HG02943 (cell line): Measurements from ENCODE around the gene TECR.
A peak's percentile ranks its signal among the peaks of the same experiment; 100 is the strongest.
"Not testable (repeated sequence)": the region's sequence is repeated elsewhere in the genome, so short reads cannot be mapped to it uniquely, and the experiment has no call there.

ENCODE experiments used
- ATAC-seq: cut with Tn5 transposase; IDR thresholded peaks from one replicate; pipeline ENCODE4 v1.9.1; 2021; ENCODE audit warnings: mild to moderate bottlenecking, low read depth, moderate library complexity; ENCODE audit not compliant: unreplicated experiment

The TECR gene, protein sequence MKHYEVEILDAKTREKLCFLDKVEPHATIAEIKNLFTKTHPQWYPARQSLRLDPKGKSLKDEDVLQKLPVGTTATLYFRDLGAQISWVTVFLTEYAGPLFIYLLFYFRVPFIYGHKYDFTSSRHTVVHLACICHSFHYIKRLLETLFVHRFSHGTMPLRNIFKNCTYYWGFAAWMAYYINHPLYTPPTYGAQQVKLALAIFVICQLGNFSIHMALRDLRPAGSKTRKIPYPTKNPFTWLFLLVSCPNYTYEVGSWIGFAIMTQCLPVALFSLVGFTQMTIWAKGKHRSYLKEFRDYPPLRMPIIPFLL

DNA sequence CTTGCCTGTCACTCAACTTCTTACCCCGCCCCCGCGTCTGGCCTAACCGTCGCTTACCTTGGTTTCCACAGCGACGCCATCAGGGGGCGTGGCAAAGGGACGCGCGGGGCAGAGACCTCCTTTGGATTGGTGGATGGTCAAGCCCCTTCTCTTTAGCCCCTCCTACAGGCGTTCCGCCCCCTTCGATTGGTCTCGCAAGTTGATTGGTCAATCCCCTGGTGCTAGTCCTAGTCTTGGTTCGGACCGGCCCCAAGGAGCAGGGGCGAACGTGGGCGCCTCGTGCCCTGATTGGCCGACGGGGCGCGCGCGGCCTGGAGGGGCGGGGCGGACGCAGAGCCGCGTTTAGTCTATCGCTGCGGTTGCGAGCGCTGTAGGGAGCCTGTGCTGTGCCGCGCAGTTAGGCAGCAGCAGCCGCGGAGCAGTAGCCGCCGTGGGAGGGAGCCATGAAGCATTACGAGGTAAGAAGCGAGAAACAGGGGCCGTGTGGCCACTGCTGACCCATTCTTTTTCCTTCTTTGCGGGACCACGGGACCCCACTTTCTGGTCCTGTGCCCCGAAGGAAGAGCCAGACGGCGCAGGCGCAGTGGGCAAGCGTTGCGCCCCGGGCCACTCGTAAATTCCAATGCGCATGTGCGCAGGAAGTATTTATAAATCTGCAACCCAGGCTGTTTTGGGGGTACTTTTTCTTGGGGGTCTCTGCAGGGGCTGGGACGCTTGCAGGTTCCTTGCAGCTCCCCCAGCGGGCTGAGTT, at the start of gene TECR:
TSS of gene TECR (plus strand) at position 341 of the 751 bp plus-strand sequence. CDS start at position 444, 103 bp downstream.
- ATAC-seq, result peak; percentile 95

DNA sequence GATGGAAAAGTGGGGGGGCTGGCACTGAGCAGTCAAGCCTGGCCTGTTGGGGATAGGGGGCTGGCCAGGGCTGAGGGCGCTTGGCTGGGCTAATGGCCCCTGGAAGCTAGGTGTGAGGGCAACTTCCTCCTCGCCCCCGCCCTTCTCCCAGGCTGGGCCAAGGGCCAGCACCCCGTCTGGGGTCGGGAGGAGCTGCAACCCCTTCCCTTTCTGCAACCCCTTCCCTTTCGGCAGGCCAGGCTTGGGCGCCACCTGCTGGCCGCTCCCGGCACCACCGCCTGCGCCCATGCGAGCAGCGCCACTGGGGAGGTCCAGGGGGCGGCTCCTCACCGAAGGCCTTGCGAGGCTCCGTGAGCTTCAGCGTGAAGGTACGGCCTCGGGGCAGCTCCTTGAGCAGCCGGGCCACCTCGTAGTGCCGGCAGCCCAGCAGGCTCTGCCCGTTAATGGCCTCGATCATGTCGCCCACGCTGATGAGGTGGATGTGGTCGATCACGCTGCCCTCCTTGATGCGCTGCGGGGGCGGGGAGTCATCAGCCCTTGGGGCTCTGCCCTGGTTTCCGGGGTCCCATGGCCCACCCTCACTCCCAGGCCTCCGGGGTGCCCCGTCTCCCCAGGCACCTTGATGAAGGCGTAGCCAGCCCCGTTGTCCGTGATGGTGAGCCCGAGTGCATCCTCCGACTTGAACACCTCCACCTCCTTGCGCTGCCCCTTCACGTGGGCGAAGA, 49.3 kb upstream of the TECR start:
- no peak for ATAC-seq

DNA sequence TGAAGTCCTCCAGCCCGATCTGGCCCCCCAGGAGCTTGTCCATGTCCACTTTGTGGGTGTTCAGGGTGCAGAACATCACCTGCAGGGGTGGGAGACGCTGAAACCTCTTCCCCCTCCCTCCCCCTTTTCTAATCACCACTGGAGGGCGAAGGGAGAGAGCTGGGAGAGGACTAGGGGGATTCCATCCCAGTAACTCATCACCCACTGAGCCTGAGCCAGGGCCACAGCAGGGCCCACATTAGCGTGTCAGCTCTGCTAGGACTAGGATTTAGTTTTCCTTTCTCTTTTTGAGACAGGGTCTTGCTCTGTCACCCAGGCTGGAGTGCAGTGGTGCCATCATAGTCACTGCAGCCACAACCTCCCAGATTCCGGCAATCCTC, 48.7 kb upstream of the TECR start:
- ATAC-seq, result no peak

DNA sequence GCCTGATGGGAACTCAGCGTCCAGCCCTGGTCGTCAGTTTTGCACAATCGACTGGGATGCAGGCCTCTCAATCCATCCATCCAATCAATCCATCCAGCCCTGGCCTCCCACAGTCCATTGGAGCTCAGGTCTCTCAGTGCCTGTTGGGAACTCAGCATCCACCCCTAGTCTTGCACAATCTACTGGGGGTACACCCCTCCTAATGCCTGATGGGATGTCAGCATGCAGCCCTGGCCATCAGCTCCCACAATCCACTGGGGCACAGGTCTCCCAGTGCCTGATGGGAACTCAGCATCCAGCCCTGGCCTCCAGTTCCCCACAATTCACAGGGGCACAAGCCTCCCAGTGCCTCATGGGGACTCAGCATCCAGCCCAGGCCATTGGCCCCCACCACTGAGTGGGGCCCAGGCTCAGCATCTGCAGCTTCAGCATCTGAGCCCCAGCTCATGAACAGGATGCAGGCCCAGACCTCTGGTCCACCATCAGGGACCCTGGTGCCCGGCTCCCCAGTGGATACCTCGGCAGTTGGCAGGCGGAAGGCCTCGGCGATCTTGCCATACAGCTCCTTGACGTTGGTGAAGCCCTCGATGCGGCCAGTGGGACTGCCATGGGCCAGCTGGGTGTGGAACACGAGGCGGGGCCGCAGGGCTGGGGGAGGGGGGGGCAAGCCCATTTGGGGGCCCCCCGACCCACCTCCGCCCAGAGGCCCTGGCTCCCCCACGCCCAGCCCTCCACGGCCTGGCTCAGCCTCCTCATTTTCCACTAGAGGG, 47.0 kb upstream of the TECR start:
- no peak for ATAC-seq

DNA sequence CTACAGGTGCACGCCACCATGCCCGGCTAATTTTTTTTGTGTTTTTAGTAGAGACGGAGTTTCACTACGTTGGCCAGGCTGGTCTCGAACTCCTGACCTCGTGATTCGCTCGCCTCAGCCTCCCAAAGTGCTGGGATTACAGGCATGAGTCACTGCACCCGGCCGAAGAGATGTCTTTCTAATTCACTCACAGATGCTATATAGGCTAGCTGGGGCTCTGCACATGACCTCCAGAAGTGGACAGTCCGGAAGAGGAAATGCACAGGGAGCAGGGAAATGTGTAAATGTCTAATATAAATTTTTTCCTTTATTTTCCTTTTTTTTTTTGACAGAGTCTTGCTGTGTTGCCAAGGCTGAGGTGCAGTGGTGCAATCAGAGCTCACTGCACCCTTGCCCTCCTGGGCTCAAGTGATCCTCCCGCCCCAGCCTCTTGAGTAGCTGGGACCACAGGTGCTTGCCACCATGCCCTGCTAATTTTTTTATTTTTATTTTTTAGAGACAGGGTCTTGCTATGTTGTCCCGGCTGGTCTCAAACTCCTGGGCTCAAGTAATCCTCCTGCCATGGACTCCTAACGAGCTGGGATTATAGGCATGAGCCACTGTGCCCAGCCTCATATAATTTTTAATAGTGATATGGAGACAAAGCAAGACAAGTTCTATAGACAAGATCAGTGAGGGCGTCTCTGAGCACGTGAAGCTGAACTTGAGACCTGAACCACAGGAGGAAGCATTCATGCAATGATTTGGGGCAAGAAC, 41.8 kb upstream of the TECR start:
- no peak for ATAC-seq

DNA sequence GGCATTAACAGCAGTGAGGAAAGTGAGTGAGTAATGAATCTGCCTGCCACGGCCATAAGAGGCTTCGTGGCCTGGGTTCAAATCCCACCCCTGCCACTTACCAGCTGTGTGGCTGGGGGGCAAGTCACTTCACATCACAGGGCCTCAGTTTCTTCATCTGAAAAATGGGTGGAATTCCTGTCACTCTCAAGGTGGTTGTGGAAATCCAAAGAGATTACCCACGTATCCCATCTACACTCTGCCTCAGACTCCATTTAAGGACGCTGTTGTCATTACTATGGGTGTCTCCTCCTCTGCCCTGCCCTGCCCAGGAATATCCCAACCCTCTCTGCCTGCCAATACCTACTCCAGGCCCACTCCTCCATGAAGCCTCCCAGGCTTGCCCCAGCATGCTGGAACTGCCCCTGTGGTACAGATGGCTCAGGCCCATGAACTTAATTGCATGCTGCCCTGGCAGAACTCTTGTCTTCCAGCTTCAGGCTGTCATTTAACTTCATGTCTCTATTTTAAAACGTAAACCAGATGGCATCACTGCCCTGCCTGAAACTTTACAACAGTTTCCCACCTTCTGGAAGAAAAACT, 36.5 kb upstream of the TECR start:
- ATAC-seq, result no peak

- ATAC-seq, result no peak
Measured at GRCh38 chr19:14494411-14494810, 35.0 kb upstream of the TECR start.

- no peak for ATAC-seq
Measured at GRCh38 chr19:14494910-14495671, 34.3 kb upstream of the TECR start.

DNA sequence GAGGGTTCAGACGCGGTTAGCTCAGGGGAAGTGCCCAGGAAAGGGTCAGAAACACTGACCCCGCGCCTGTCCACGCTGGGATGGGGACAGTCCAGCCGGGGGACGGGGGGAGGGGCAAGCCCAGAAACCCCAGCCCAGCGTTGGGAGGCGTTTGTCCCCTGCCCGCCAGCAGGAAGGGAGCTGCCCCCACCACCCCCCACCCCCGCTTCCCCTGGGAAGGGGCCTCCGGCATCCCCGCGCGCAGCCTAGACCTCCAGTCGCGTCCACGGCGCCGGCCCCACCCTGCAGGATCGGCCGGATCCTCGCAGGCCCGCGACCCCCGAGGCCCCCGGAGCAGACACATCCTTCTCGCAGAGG, 33.7 kb upstream of the TECR start:
- ATAC-seq, result no peak

- no peak for ATAC-seq
Measured at GRCh38 chr19:14496029-14496833, 33.2 kb upstream of the TECR start, which contains the start of gene GIPC1. TSS of gene GIPC1 (minus strand) at chr19:14496127. CDS start at chr19:14482976, 13,151 bp downstream.

- ATAC-seq, result no peak
Measured at GRCh38 chr19:14496834-14497227, 32.6 kb upstream of the TECR start.

- ATAC-seq, result no peak
Measured at GRCh38 chr19:14497228-14497921, 32.0 kb upstream of the TECR start.

DNA sequence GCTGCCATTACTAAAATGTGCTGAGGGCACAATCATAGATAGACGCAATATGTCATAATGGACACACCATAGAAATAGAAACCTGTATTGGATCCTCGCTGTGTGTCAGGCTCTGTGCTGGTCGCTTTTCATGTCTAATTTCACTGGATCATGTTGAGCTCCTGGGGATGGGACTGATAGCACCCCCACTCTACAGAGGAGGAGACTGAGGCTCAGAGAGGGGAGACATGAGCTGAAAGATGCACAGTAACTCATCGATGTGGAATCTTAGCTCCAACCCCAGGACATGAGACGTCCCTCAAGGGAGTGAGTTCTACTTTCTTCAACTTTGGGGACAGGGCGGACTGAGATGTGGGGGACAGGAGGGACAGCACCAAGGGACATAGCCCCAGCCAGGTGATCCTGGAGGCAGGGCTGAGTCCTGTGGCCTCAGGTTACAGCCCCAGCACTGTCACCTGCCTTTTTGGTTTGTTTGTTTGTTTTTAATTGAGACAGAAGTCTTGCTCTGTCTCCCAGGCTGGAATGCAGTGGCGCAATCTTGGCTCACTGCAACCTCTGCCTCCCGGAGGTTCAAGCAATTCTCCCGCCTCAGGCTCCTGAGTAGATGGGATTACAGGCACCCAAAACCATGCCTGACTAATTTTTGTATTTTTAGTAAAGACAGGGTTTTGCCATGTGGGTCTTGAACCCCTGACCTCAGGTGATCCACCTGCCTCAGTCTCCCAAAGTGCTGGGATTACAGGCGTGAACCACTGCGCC, 26.9 kb upstream of the TECR start:
- ATAC-seq, result no peak

DNA sequence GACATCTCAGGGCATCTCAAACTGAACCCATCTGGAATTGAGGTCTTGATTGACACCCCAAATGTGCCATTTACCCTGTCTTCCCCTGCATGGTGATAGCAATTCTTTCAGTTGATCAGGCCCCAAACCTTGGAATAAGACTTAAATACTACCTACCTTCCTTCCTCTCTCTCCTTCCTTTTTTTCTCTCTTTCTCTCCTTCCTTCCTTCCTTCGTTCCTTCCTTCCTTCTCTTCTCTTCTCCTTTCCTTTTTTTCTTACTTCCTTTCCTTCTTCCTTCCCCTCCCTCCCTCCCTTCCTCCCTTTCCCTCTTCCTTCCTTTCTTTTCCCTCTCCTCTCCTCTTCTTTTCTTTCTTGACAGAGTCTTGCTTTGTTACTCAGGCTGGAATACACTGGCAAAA, 26.1 kb upstream of the TECR start:
- ATAC-seq, result no peak

GRCh38 chr19:14504575-14504974, 24.8 kb upstream of the TECR start:
- ATAC-seq, result not testable (repeated sequence)

- no peak for ATAC-seq
Measured at GRCh38 chr19:14505488-14506239, 23.7 kb upstream of the TECR start.
